H9 (cell line): ENCODE data around the gene RCAN2. TPM values are rescaled to one million over a fixed set of nuclear protein-coding genes. Genes with fewer than 3 reads are reported as not detected.

ENCODE experiments used
- DNase-seq: peaks from one replicate; pipeline ENCODE4 v3.0.0-alpha.2; 2017
- H2AFZ ChIP-seq: one replicate; pipeline ENCODE4 v1.6.1; 2013; ENCODE audit warnings: mild to moderate bottlenecking, low read length, control low read depth, moderate library complexity
- H2AK5ac ChIP-seq: 2 replicates; pipeline ENCODE4 v1.6.1; 2013; ENCODE audit warnings: low read length, control low read depth, mixed read lengths; ENCODE audit not compliant: insufficient read length
- H2BK120ac ChIP-seq: one replicate; pipeline ENCODE4 v1.6.1; 2013; ENCODE audit warnings: low read depth, mild to moderate bottlenecking, low read length, control low read depth, inconsistent platforms; ENCODE audit not compliant: poor library complexity, severe bottlenecking
- H2BK12ac ChIP-seq: 2 replicates; pipeline ENCODE4 v1.6.1; 2013; ENCODE audit warnings: low read length, control low read depth, mixed read lengths, low read depth; ENCODE audit not compliant: insufficient read length
- H2BK15ac ChIP-seq: 2 replicates; pipeline ENCODE4 v1.6.1; 2013; ENCODE audit warnings: low read depth, low read length, control low read depth
- H2BK20ac ChIP-seq: one replicate; pipeline ENCODE4 v1.6.1; 2013; ENCODE audit warnings: low read depth, mild to moderate bottlenecking, low read length, control low read depth, inconsistent platforms; ENCODE audit not compliant: poor library complexity, severe bottlenecking
- H2BK5ac ChIP-seq: 2 replicates; pipeline ENCODE4 v1.6.1; 2013; ENCODE audit warnings: low read length, control low read depth, mixed read lengths; ENCODE audit not compliant: insufficient read length
- H3K14ac ChIP-seq: 2 replicates; pipeline ENCODE4 v1.6.1; 2013; ENCODE audit warnings: low read length, control low read depth; ENCODE audit not compliant: insufficient read depth
- H3K18ac ChIP-seq: 2 replicates; pipeline ENCODE4 v1.6.1; 2013; ENCODE audit warnings: low read depth, mild to moderate bottlenecking, mixed read lengths, low read length, control low read depth; ENCODE audit not compliant: insufficient read length
- H3K23ac ChIP-seq: 2 replicates; pipeline ENCODE4 v1.6.1; 2013; ENCODE audit warnings: low read length, control low read depth, mixed read lengths, low read depth; ENCODE audit not compliant: insufficient read length
- H3K23me2 ChIP-seq: 2 replicates; pipeline ENCODE4 v1.6.1; 2013; ENCODE audit warnings: low read depth, mild to moderate bottlenecking, mixed read lengths, low read length, control low read depth; ENCODE audit not compliant: insufficient read length, poor library complexity, severe bottlenecking
- H3K27ac ChIP-seq: 2 replicates; pipeline ENCODE4 v1.5.1; 2013; ENCODE audit warnings: low read length, control low read depth, mixed read lengths, low read depth; ENCODE audit not compliant: insufficient read length
- H3K27me3 ChIP-seq: 2 replicates; pipeline ENCODE4 v1.6.1; 2013; ENCODE audit warnings: low read length, control low read depth, inconsistent platforms; ENCODE audit not compliant: insufficient read depth
- H3K4ac ChIP-seq: 2 replicates; pipeline ENCODE4 v1.6.1; 2013; ENCODE audit warnings: low read depth, mild to moderate bottlenecking, control low read depth, inconsistent platforms, low read length, moderate library complexity
- H3K4me1 ChIP-seq: 2 replicates; pipeline ENCODE4 v1.6.1; 2013; ENCODE audit warnings: low read length, control low read depth, inconsistent platforms; ENCODE audit not compliant: insufficient read depth
- H3K4me2 ChIP-seq: 2 replicates; pipeline ENCODE4 v1.6.1; 2013; ENCODE audit warnings: low read length, control low read depth, mixed read lengths; ENCODE audit not compliant: insufficient read length, insufficient read depth
- H3K56ac ChIP-seq: 2 replicates; pipeline ENCODE4 v1.6.1; 2013; ENCODE audit warnings: low read depth, mild to moderate bottlenecking, mixed read lengths, low read length, control low read depth; ENCODE audit not compliant: insufficient read length
- H3K79me1 ChIP-seq: 2 replicates; pipeline ENCODE4 v1.6.1; 2013; ENCODE audit warnings: low read depth, mild to moderate bottlenecking, moderate library complexity, low read length, control low read depth, inconsistent platforms; ENCODE audit not compliant: insufficient read depth, poor library complexity, severe bottlenecking
- H3K79me2 ChIP-seq: 2 replicates; pipeline ENCODE4 v1.6.1; 2013; ENCODE audit warnings: low read length, control low read depth, inconsistent platforms; ENCODE audit not compliant: insufficient read depth
- H3K9ac ChIP-seq: 2 replicates; pipeline ENCODE4 v1.6.1; 2013; ENCODE audit warnings: low read length, control low read depth, mixed read lengths; ENCODE audit not compliant: insufficient read length; ENCODE audit errors: extremely low read depth
- H3K9me3 ChIP-seq: one replicate; pipeline ENCODE4 v1.6.1; 2013; ENCODE audit warnings: low read depth, low read length, inconsistent platforms; ENCODE audit not compliant: control insufficient read depth
- H3T11ph ChIP-seq: one replicate; pipeline ENCODE4 v1.6.1; 2013; ENCODE audit warnings: mild to moderate bottlenecking, low read length, control low read depth, inconsistent platforms
- H4K20me1 ChIP-seq: one replicate; pipeline ENCODE4 v1.6.1; 2013; ENCODE audit not compliant: control insufficient read depth, insufficient read length, insufficient read depth
- H4K5ac ChIP-seq: 2 replicates; pipeline ENCODE4 v1.6.1; 2013; ENCODE audit warnings: low read depth, mild to moderate bottlenecking, mixed read lengths, low read length, control low read depth; ENCODE audit not compliant: insufficient read length
- H4K8ac ChIP-seq: replicated peaks from 2 replicates; pipeline ENCODE4 v1.6.1; 2013; ENCODE audit warnings: low read length, control low read depth, mixed read lengths, low read depth; ENCODE audit not compliant: insufficient read length
- H4K91ac ChIP-seq: 2 replicates; pipeline ENCODE4 v1.6.1; 2013; ENCODE audit warnings: low read depth, mild to moderate bottlenecking, moderate library complexity, mixed read lengths, low read length, control low read depth; ENCODE audit not compliant: insufficient read length
- H3K27ac Mint-ChIP-seq, 3 experiments: 2 replicates in 2 of 3; 3 replicates in 1 of 3; pipeline ENCODE4 v1.8.0; 2020 to 2021; ENCODE audit warnings: mixed read lengths in 3 of 3, mild to moderate bottlenecking in 1 of 3, moderate library complexity in 1 of 3
- H3K27me3 Mint-ChIP-seq: 2 replicates; pipeline ENCODE4 v1.8.0; 2021; ENCODE audit warnings: low read depth, mild to moderate bottlenecking, moderate library complexity, mixed read lengths
- H3K36me3 Mint-ChIP-seq, 3 experiments: 2 replicates in 2 of 3; 3 replicates in 1 of 3; pipeline ENCODE4 v1.8.0; 2020 to 2021; ENCODE audit warnings: low read depth in 3 of 3, mixed read lengths in 3 of 3; ENCODE audit not compliant: insufficient read depth in 1 of 3
- H3K4me1 Mint-ChIP-seq, 2 experiments: 2 replicates each; pipeline ENCODE4 v1.8.0; 2020; ENCODE audit warnings: mixed read lengths in 2 of 2
- H3K4me3 Mint-ChIP-seq, 2 experiments: 2 replicates in 1 of 2; 3 replicates in 1 of 2; pipeline ENCODE4 v1.8.0; 2020 to 2021; ENCODE audit warnings: mild to moderate bottlenecking in 2 of 2, mixed read lengths in 2 of 2, moderate library complexity in 1 of 2
- H3K9me3 Mint-ChIP-seq, 2 experiments: 2 replicates in 1 of 2; 3 replicates in 1 of 2; pipeline ENCODE4 v1.8.0; 2020; ENCODE audit warnings: mild to moderate bottlenecking in 2 of 2, mixed read lengths in 2 of 2, moderate library complexity in 1 of 2
- WGBS: extraction: QIAGEN DNeasy Blood & Tissue Kit; methylation state at CpG from one replicate; pipeline ENCODE4 v1.1.7; 2013; ENCODE audit warnings: missing lambda C conversion rate, low lambda C conversion rate, mixed read lengths; ENCODE audit not compliant: insufficient read length; ENCODE audit errors: extremely low coverage; 5-methylcytosine and 5-hydroxymethylcytosine counted together
- total RNA-seq: library from RNA; stranded (reverse); gene quantifications from 2 replicates; pipeline ENCODE4 v1.2.1, GENCODE V29; 2021
- TF ChIP-seq, protein P1 (sequence below): fragments of 200-600 bp; sonication (generic); conservative IDR thresholded peaks from 3 replicates; pipeline ENCODE4 v1.8.0; 2021; ENCODE audit warnings: antibody characterized with exemption, mild to moderate bottlenecking

The RCAN2 gene
- total RNA-seq, 1 experiment from 2014 or later: 3.0 TPM

DNA sequence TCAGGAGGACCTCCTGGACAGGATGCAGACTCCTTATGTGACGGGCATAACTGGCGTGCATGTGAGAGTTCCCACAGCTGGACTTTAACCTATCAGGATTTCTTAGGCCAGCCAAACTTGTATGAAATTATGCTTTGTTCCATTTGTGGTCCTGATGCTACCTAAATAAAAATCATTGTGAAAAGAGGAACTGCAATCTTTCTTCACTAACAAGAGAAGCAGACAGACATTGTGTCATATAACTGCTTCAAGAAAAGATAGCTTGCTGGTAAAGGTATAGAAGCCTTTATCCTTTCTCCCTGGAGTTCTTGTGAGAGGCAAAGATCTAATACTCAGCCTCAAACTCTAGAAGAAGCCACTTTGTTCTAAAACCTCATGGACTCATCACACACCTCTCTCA, 233.0 kb downstream of the RCAN2 start:
- H2AFZ ChIP-seq: no peak overlapping the region

More for the DNA sequence above, 233.0 kb downstream of the RCAN2 start:
- Histone ChIP-seq H2BK20ac (no peak overlapping the region), H3K9ac (no peak overlapping the region), H3T11ph (no peak overlapping the region), H2BK12ac (no peak overlapping the region), H3K4me1 (peaks cover 2% of the 10 kb centered on the region; the same call in 1 of the 2 replicates), H2BK120ac (no peak overlapping the region), H4K8ac (no peak overlapping the region), H3K27ac (no peak overlapping the region), H3K4me2 (no peak overlapping the region), H4K20me1 (no peaks in the 10 kb centered on the region), H4K5ac (no peak overlapping the region), H4K91ac (no peak overlapping the region), H3K4ac (no peak overlapping the region), H3K79me1 (no peaks in the 10 kb centered on the region), H2BK5ac (no peak overlapping the region), H3K18ac (no peak overlapping the region), H3K23me2 (no peaks in the 10 kb centered on the region), H2BK15ac (no peak overlapping the region), H2AK5ac (no peak overlapping the region), H3K14ac (no peak overlapping the region), H3K27me3 (no peaks in the 10 kb centered on the region), H3K9me3 (no peaks in the 10 kb centered on the region), H3K79me2 (no peaks in the 10 kb centered on the region), H3K23ac (no peak overlapping the region), H3K56ac (no peak overlapping the region)
- H3K4me3 Mint-ChIP-seq: no peak overlapping the region
- peaks cover 6 to 7% of the 10 kb centered on the region in 2 experiments for H3K4me1 Mint-ChIP-seq
- H3K36me3 Mint-ChIP-seq: no peaks in the 10 kb centered on the region
- no peak for DNase-seq
- WGBS: no CpG with 5 or more reads among the region's 2 CpGs
- TF ChIP-seq, protein P1, sequence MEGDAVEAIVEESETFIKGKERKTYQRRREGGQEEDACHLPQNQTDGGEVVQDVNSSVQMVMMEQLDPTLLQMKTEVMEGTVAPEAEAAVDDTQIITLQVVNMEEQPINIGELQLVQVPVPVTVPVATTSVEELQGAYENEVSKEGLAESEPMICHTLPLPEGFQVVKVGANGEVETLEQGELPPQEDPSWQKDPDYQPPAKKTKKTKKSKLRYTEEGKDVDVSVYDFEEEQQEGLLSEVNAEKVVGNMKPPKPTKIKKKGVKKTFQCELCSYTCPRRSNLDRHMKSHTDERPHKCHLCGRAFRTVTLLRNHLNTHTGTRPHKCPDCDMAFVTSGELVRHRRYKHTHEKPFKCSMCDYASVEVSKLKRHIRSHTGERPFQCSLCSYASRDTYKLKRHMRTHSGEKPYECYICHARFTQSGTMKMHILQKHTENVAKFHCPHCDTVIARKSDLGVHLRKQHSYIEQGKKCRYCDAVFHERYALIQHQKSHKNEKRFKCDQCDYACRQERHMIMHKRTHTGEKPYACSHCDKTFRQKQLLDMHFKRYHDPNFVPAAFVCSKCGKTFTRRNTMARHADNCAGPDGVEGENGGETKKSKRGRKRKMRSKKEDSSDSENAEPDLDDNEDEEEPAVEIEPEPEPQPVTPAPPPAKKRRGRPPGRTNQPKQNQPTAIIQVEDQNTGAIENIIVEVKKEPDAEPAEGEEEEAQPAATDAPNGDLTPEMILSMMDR: no peak
- no peaks in the 10 kb centered on the region for H3K9me3 Mint-ChIP-seq
- H3K27me3 Mint-ChIP-seq: no peaks in the 10 kb centered on the region
- H3K27ac Mint-ChIP-seq: no peak overlapping the region
